Measurements from ENCODE around the gene INPP4B.

INPP4B gene

GRCh38 chr4:142155347-142155746 lies 690.8 kb downstream of the INPP4B start:
- no peaks in the 10 kb centered on the region for H3K79me2 ChIP-seq (ENCODE audit: insufficient read depth, low read depth)
- no peak for TF ChIP-seq CTCF (conservative IDR thresholded peaks at IDR 0.05; ENCODE audit: low read depth, low read length)
- no peaks in the 10 kb centered on the region for H4K20me1 ChIP-seq (ENCODE audit: insufficient read depth)

GRCh38 chr4:142150483-142150882 lies 695.6 kb downstream of the INPP4B start:
- Histone ChIP-seq H3K27me3 (ENCODE audit: insufficient read depth, low read depth) (no peaks in the 10 kb centered on the region), H3K9ac (no peak overlapping the region), H3K4me3 (IDR thresholded peaks at IDR 0.05; ENCODE audit: insufficient read depth, low read depth, low read length) (no peak overlapping the region), H3K4me1 (ENCODE audit: low read depth, poor library complexity, severe bottlenecking) (no peaks in the 10 kb centered on the region), H4K20me1 (ENCODE audit: insufficient read depth) (no peaks in the 10 kb centered on the region), H2AFZ (ENCODE audit: low read depth) (no peak overlapping the region), H3K36me3 (ENCODE audit: insufficient read depth) (no peaks in the 10 kb centered on the region), H3K79me2 (ENCODE audit: insufficient read depth, low read depth) (no peaks in the 10 kb centered on the region), H3K4me2 (no peak overlapping the region), H3K27ac (no peak overlapping the region)
- TF ChIP-seq CTCF (conservative IDR thresholded peaks at IDR 0.05; ENCODE audit: low read depth, low read length): no peak

More at GRCh38 chr4:142155347-142155746, 690.8 kb downstream of the INPP4B start:
- Histone ChIP-seq H3K4me2 (no peak overlapping the region), H3K27me3 (ENCODE audit: insufficient read depth, low read depth) (no peaks in the 10 kb centered on the region), H3K27ac (no peak overlapping the region), H3K4me1 (ENCODE audit: low read depth, poor library complexity, severe bottlenecking) (no peaks in the 10 kb centered on the region), H3K9ac (no peak overlapping the region), H3K36me3 (ENCODE audit: insufficient read depth) (no peaks in the 10 kb centered on the region), H2AFZ (ENCODE audit: low read depth) (no peak overlapping the region), H3K4me3 (IDR thresholded peaks at IDR 0.05; ENCODE audit: insufficient read depth, low read depth, low read length) (no peak overlapping the region)

GRCh38 chr4:142144813-142145212 lies 701.3 kb downstream of the INPP4B start:
- H3K4me1 ChIP-seq (ENCODE audit: low read depth, poor library complexity, severe bottlenecking): no peaks in the 10 kb centered on the region
- H3K27ac ChIP-seq: no peak overlapping the region
- H3K27me3 ChIP-seq (ENCODE audit: insufficient read depth, low read depth): no peaks in the 10 kb centered on the region
- H3K9ac ChIP-seq: no peak overlapping the region
- no peak for TF ChIP-seq CTCF (conservative IDR thresholded peaks at IDR 0.05; ENCODE audit: low read depth, low read length)
- H3K79me2 ChIP-seq (ENCODE audit: insufficient read depth, low read depth): no peaks in the 10 kb centered on the region
- H2AFZ ChIP-seq (ENCODE audit: low read depth): no peak overlapping the region
- H4K20me1 ChIP-seq (ENCODE audit: insufficient read depth): no peaks in the 10 kb centered on the region
- no peaks in the 10 kb centered on the region for H3K36me3 ChIP-seq (ENCODE audit: insufficient read depth)
- H3K4me3 ChIP-seq (IDR thresholded peaks at IDR 0.05; ENCODE audit: insufficient read depth, low read depth, low read length): no peak overlapping the region
- no peak overlapping the region for H3K4me2 ChIP-seq

GRCh38 chr4:142142366-142143054 lies 703.6 kb downstream of the INPP4B start:
- Histone ChIP-seq H3K27me3 (ENCODE audit: insufficient read depth, low read depth) (no peaks in the 10 kb centered on the region), H3K9ac (no peak overlapping the region), H3K4me1 (ENCODE audit: low read depth, poor library complexity, severe bottlenecking) (no peaks in the 10 kb centered on the region), H2AFZ (ENCODE audit: low read depth) (no peak overlapping the region), H3K4me3 (IDR thresholded peaks at IDR 0.05; ENCODE audit: insufficient read depth, low read depth, low read length) (no peak overlapping the region), H3K79me2 (ENCODE audit: insufficient read depth, low read depth) (no peaks in the 10 kb centered on the region), H3K36me3 (ENCODE audit: insufficient read depth) (no peaks in the 10 kb centered on the region), H4K20me1 (ENCODE audit: insufficient read depth) (no peaks in the 10 kb centered on the region), H3K27ac (no peak overlapping the region), H3K4me2 (no peak overlapping the region)
- TF ChIP-seq CTCF (conservative IDR thresholded peaks at IDR 0.05; ENCODE audit: low read depth, low read length): no peak

Measured in KMS-11 (cell line).